Adrenal gland (tissue), 5 donors: ENCODE measurements around the gene KRTAP10-1.

Source experiments
- CTCF ChIP-seq, 6 experiments: fragments of 450-650 bp in 4 of 6; fragments of 200-600 bp in 2 of 6; sonication (generic) in 1 of 6; IDR thresholded peaks; 1 replicate in 5 of 6; 2 replicates in 1 of 6; pipeline versions ENCODE4 v1.5.1 to v1.8.0; 2016 to 2021; ENCODE audit warnings: antibody characterized with exemption in 6 of 6, mild to moderate bottlenecking in 2 of 6, moderate library complexity in 1 of 6
- POLR2A ChIP-seq, 2 donors: fragments of 450-650 bp; IDR thresholded peaks; one replicate each; pipeline ENCODE4 v1.6.1; 2017; ENCODE audit warnings: antibody characterized with exemption in 2 of 2, mild to moderate bottlenecking in 2 of 2, moderate library complexity in 1 of 2
- donor health status: DM: no; HTN: no; CAD: no.

DNA sequence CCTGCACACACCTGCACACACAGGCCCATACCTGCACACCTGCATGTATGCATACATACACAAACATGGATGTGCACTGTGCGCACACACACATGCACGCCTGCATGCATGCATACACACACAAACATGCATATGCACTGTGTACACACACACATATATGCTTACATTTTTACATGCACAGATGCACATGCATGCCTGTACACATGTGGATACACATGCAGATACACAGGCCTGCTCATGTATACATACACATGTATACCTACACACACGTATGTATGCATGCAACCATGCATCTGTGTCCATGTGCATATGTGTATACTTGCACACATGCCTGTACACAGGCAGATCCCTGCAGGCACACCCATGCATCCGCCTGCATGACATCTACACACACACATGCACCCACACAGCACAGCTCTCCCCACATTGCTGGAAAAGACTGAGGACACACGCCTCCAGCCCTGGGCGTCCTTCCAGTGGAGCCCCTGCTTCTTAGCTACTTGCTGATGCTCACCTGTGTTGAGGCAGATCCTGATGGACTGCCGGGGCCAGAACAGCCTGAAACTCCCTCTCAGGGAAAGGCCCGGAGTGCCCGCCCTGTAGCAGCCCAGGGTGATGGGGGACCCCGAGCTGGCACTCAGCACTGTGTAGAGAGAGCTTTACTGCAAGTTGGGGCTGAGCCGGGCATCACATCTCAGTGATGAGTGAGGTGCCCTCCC lies 28.6 kb downstream of the KRTAP10-1 start:
- no peak for TF ChIP-seq CTCF (IDR thresholded peaks at IDR 0.05)
- no peak for TF ChIP-seq POLR2A (IDR thresholded peaks at IDR 0.05)
